Colon (tissue), 2 donors: ENCODE results near the gene PCDHGA9.
"Not testable (repeated sequence)": the region's sequence is repeated elsewhere in the genome, so short reads cannot be mapped to it uniquely, and the experiment has no call there.

Experiments used
- FAIRE-seq: peaks from 2 replicates; lab custom pipeline; 2012; peaks lifted over from hg19 to GRCh38; lab: Jason Lieb, UNC
- donor health status: control.
- donor health status: control.

The PCDHGA9 gene

GRCh38 chr5:141402553-141403243, at the start of gene PCDHGA9:
Gene PCDHGA9, plus strand, starts transcription at chr5:141402778. Its CDS starts 175 bp downstream, at chr5:141402953.
- no peak for FAIRE-seq

GRCh38 chr5:141354900-141355469, 47.6 kb upstream of the PCDHGA9 start, which contains the start of gene PCDHGA4:
Gene PCDHGA4, plus strand, starts transcription at chr5:141355021. Its CDS starts 87 bp downstream, at chr5:141355108.
- FAIRE-seq = no peak

- FAIRE-seq = no peak
Measured at GRCh38 chr5:141355641-141356040, 46.9 kb upstream of the PCDHGA9 start.

- FAIRE-seq = no peak
Measured at GRCh38 chr5:141356133-141356532, 46.4 kb upstream of the PCDHGA9 start.

- FAIRE-seq = no peak
Measured at GRCh38 chr5:141356950-141357349, 45.6 kb upstream of the PCDHGA9 start.

- no peak for FAIRE-seq
Measured at GRCh38 chr5:141359790-141360426, 42.7 kb upstream of the PCDHGA9 start, which contains the start of gene PCDHGB2. Gene PCDHGB2, plus strand, starts transcription at chr5:141359994. Its CDS starts 142 bp downstream, at chr5:141360136.

- FAIRE-seq = no peak
Measured at GRCh38 chr5:141360685-141361084, 41.9 kb upstream of the PCDHGA9 start.

GRCh38 chr5:141362719-141363118, 39.9 kb upstream of the PCDHGA9 start:
- FAIRE-seq = no peak

GRCh38 chr5:141363952-141364660, 38.5 kb upstream of the PCDHGA9 start, which contains the start of gene PCDHGA5:
Gene PCDHGA5, plus strand, starts transcription at chr5:141364162. Its CDS starts 169 bp downstream, at chr5:141364331.
- FAIRE-seq = no peak

- FAIRE-seq = no peak
Measured at GRCh38 chr5:141366016-141366896, 36.3 kb upstream of the PCDHGA9 start.

- FAIRE-seq = no peak
Measured at GRCh38 chr5:141369994-141370848, 32.4 kb upstream of the PCDHGA9 start, which contains the start of gene PCDHGB3. Gene PCDHGB3, plus strand, starts transcription at chr5:141370242. Its CDS starts 153 bp downstream, at chr5:141370395.

- no peak for FAIRE-seq
Measured at GRCh38 chr5:141371572-141372475, 30.8 kb upstream of the PCDHGA9 start.

GRCh38 chr5:141373673-141374317, 28.8 kb upstream of the PCDHGA9 start, which contains the start of gene PCDHGA6:
Gene PCDHGA6, plus strand, starts transcription at chr5:141373891. Its CDS starts 193 bp downstream, at chr5:141374084.
- FAIRE-seq = no peak

- FAIRE-seq = no peak
Measured at GRCh38 chr5:141374627-141375026, 28.0 kb upstream of the PCDHGA9 start.

- not testable (repeated sequence) for FAIRE-seq
Measured at GRCh38 chr5:141375444-141376155, 27.0 kb upstream of the PCDHGA9 start.

GRCh38 chr5:141382469-141383294, 19.9 kb upstream of the PCDHGA9 start, which contains the start of gene PCDHGA7:
Gene PCDHGA7, plus strand, starts transcription at chr5:141382742. Its CDS starts 158 bp downstream, at chr5:141382900.
- no peak for FAIRE-seq

GRCh38 chr5:141383345-141383744, 19.2 kb upstream of the PCDHGA9 start:
- no peak for FAIRE-seq
